ENCODE results near the gene OGFOD1. TPM values are rescaled to one million over a fixed set of nuclear protein-coding genes. Genes with fewer than 3 reads are reported as not detected.
A peak's percentile ranks its signal among the peaks of the same experiment; 100 is the strongest.

The OGFOD1 gene
- total and polyA plus RNA-seq, 2 of the 13 experiments (the other 11 are each of a cell fraction or from before 2014, with no cell fraction given): 35.2 to 81.3 TPM

DNA sequence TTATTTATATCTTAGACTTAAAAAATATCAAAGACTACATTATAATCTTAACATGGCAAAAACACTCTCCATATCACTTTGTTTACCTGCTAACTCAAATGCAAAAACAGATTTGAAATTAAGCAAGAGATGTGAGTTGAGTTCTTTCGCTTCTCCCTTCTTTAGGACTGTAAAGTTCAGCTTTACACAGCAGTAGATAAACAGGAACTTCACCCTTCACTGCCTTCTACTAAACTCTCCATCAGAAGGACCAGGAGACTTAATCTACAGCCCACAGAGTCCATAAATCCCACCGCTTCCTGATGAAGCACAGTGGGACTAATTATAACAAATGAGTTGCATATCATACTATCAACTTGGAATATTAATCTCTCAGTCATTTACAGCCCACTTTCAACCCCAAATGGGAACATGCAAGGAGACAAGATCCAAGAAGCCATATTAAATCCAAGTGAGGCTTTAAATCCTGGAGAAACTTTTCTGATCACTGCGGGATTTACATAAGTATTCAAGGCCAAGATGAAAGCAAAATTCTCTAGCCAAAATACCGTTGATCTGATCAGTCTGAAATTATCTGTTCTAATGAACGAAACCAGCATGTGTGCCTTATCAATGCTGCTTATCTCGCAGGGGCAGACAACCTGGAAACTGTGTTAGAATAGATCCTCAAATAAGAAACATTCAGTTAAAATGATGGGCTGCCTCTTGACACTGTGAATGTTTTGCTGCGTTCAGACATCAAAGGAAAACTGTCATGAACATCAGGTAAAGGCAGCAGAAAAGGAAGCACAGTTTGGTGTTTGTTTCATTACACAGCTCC lies 27.6 kb upstream of the OGFOD1 start (continued):
- TF ChIP-seq MAZ (IDR thresholded peaks at IDR 0.05; ENCODE audit: borderline replicate concordance, low read depth, low read length): no peak
- TF ChIP-seq MAZ (CRISPR knock-in tag; IDR thresholded peaks at IDR 0.05; ENCODE audit: low read depth): 0 out of 2 replicates have a peak, but pooled peaks have one; percentile 16
- TF ChIP-seq ERF (CRISPR knock-in tag; IDR thresholded peaks at IDR 0.05): peak; percentile 26; the same call in 1 of the 2 replicates
- TF ChIP-seq ZNF205 (CRISPR knock-in tag; IDR thresholded peaks at IDR 0.05): no peak
- TF ChIP-seq, protein P1, sequence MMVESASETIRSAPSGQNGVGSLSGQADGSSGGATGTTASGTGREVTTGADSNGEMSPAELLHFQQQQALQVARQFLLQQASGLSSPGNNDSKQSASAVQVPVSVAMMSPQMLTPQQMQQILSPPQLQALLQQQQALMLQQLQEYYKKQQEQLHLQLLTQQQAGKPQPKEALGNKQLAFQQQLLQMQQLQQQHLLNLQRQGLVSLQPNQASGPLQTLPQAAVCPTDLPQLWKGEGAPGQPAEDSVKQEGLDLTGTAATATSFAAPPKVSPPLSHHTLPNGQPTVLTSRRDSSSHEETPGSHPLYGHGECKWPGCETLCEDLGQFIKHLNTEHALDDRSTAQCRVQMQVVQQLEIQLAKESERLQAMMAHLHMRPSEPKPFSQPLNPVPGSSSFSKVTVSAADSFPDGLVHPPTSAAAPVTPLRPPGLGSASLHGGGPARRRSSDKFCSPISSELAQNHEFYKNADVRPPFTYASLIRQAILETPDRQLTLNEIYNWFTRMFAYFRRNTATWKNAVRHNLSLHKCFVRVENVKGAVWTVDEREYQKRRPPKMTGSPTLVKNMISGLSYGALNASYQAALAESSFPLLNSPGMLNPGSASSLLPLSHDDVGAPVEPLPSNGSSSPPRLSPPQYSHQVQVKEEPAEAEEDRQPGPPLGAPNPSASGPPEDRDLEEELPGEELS (CRISPR knock-in tag; IDR thresholded peaks at IDR 0.05): 0 out of 2 replicates have a peak, but pooled peaks have one; percentile 21
- TF ChIP-seq RFXAP (CRISPR knock-in tag; IDR thresholded peaks at IDR 0.05; ENCODE audit: borderline replicate concordance): no peak
- peak; percentile 48; the same call in 1 of the 2 replicates for TF ChIP-seq BCL6 (CRISPR knock-in tag; IDR thresholded peaks at IDR 0.05)
- TF ChIP-seq MED1 (CRISPR knock-in tag; IDR thresholded peaks at IDR 0.05): peak; percentile 48
- TF ChIP-seq KMT2A (CRISPR knock-in tag; IDR thresholded peaks at IDR 0.05): peak; percentile 23; the same call in 1 of the 2 replicates
- 0 out of 2 replicates have a peak, but pooled peaks have one; percentile 6 for TF ChIP-seq ZNF652 (CRISPR knock-in tag; IDR thresholded peaks at IDR 0.05; ENCODE audit: borderline replicate concordance, low read depth)
- peak; percentile 62 for TF ChIP-seq ELF3 (CRISPR knock-in tag; IDR thresholded peaks at IDR 0.05)
- TF ChIP-seq HDAC2 (CRISPR knock-in tag; IDR thresholded peaks at IDR 0.05): peak; percentile 10; the same call in 1 of the 2 replicates
- TF ChIP-seq ZNF614 (CRISPR knock-in tag; IDR thresholded peaks at IDR 0.05; ENCODE audit: borderline replicate concordance): 0 out of 2 replicates have a peak, but pooled peaks have one; percentile 28
- no peak for TF ChIP-seq PITX1 (CRISPR knock-in tag; IDR thresholded peaks at IDR 0.05)
- TF ChIP-seq ZFY (CRISPR knock-in tag; IDR thresholded peaks at IDR 0.05): peak; percentile 15; the same call in 1 of the 2 replicates
- 0 out of 2 replicates have a peak, but pooled peaks have one; percentile 11 for TF ChIP-seq TGIF2 (CRISPR knock-in tag; IDR thresholded peaks at IDR 0.05)
- peak; percentile 26; the same call in 1 of the 2 replicates for TF ChIP-seq FOXK1 (CRISPR knock-in tag; IDR thresholded peaks at IDR 0.05; ENCODE audit: borderline replicate concordance, low read depth)
- TF ChIP-seq TAF1 (CRISPR knock-in tag; IDR thresholded peaks at IDR 0.05): no peak
- no peak for TF ChIP-seq ZNF776 (CRISPR knock-in tag; IDR thresholded peaks at IDR 0.05)
- TF ChIP-seq, protein P2, sequence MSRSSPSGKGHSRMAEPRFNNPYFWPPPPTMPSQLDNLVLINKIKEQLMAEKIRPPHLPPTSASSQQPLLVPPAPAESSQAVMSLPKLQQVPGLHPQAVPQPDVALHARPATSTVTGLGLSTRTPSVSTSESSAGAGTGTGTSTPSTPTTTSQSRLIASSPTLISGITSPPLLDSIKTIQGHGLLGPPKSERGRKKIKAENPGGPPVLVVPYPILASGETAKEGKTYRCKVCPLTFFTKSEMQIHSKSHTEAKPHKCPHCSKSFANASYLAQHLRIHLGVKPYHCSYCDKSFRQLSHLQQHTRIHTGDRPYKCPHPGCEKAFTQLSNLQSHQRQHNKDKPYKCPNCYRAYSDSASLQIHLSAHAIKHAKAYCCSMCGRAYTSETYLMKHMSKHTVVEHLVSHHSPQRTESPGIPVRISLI (CRISPR knock-in tag; IDR thresholded peaks at IDR 0.05; ENCODE audit: borderline replicate concordance): no peak
- TF ChIP-seq, protein P3, sequence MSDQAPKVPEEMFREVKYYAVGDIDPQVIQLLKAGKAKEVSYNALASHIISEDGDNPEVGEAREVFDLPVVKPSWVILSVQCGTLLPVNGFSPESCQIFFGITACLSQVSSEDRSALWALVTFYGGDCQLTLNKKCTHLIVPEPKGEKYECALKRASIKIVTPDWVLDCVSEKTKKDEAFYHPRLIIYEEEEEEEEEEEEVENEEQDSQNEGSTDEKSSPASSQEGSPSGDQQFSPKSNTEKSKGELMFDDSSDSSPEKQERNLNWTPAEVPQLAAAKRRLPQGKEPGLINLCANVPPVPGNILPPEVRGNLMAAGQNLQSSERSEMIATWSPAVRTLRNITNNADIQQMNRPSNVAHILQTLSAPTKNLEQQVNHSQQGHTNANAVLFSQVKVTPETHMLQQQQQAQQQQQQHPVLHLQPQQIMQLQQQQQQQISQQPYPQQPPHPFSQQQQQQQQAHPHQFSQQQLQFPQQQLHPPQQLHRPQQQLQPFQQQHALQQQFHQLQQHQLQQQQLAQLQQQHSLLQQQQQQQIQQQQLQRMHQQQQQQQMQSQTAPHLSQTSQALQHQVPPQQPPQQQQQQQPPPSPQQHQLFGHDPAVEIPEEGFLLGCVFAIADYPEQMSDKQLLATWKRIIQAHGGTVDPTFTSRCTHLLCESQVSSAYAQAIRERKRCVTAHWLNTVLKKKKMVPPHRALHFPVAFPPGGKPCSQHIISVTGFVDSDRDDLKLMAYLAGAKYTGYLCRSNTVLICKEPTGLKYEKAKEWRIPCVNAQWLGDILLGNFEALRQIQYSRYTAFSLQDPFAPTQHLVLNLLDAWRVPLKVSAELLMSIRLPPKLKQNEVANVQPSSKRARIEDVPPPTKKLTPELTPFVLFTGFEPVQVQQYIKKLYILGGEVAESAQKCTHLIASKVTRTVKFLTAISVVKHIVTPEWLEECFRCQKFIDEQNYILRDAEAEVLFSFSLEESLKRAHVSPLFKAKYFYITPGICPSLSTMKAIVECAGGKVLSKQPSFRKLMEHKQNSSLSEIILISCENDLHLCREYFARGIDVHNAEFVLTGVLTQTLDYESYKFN (CRISPR knock-in tag; conservative IDR thresholded peaks at IDR 0.05): 0 out of 2 replicates have a peak, but pooled peaks have one; percentile 14
- TF ChIP-seq, protein P4, sequence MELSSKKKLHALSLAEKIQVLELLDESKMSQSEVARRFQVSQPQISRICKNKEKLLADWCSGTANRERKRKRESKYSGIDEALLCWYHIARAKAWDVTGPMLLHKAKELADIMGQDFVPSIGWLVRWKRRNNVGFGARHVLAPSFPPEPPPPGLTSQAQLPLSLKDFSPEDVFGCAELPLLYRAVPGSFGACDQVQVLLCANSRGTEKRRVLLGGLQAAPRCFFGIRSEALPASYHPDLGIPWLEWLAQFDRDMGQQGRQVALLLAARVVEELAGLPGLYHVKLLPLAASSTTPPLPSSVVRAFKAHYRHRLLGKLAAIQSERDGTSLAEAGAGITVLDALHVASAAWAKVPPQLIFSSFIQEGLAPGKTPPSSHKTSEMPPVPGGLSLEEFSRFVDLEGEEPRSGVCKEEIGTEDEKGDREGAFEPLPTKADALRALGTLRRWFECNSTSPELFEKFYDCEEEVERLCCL (CRISPR knock-in tag; IDR thresholded peaks at IDR 0.05; ENCODE audit: borderline replicate concordance): no peak

Measured in HepG2 (cell line).